GM21737 (cell line): Measurements from ENCODE around the gene DRAM1.

Experiments
- ATAC-seq: cut with Tn5 transposase; IDR thresholded peaks from one replicate; pipeline ENCODE4 v1.9.1; 2021; ENCODE audit warnings: mild to moderate bottlenecking, moderate library complexity; ENCODE audit not compliant: unreplicated experiment

Gene DRAM1

DNA sequence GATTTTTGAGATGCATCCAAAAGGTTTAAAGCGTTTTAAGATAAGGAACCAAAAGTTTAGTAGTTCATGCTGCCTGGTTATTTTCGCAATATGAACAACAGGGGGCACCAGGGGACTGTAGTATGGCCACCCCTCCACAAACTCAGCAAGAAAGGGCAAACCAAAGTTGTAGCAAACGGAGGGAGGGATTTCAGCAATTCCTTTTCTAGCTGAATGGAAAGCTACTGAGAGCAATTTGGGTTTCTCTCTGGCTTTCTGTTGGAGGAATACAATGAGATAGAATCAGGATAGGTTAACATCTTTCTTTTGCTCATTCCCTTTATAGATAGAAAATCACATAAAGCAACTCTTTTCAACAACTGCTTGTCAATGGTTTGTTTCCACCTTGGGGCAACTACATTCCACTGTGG is 62.5 kb downstream of the DRAM1 start:
- peak; percentile 38 for ATAC-seq

DNA sequence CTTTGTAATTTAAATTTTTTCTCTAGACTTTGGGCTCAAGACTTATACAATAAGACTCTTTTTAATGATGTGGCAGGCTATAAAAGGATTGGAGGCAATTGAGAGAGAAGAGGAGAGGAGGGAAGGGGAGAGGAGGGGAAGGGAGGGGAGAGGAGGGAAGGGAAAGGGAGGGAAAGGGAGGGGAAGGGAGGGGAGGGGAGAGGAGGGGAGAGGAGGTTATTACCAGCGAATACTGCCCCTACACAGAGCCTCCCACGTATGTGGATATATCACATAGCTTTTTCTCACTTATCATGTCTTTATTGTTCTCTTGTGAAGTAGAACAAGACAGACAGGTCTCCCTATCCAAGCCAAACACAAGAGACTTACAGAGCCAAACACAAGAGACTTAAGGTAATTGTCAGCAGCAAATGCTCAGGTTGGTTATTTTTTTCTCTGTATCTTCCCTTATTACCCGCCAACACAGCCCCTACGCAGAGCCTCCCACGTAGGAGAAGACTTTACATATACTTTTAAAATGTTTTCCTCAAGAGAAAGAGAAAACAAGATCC is 63.1 kb downstream of the DRAM1 start:
- ATAC-seq, result no peak

DNA sequence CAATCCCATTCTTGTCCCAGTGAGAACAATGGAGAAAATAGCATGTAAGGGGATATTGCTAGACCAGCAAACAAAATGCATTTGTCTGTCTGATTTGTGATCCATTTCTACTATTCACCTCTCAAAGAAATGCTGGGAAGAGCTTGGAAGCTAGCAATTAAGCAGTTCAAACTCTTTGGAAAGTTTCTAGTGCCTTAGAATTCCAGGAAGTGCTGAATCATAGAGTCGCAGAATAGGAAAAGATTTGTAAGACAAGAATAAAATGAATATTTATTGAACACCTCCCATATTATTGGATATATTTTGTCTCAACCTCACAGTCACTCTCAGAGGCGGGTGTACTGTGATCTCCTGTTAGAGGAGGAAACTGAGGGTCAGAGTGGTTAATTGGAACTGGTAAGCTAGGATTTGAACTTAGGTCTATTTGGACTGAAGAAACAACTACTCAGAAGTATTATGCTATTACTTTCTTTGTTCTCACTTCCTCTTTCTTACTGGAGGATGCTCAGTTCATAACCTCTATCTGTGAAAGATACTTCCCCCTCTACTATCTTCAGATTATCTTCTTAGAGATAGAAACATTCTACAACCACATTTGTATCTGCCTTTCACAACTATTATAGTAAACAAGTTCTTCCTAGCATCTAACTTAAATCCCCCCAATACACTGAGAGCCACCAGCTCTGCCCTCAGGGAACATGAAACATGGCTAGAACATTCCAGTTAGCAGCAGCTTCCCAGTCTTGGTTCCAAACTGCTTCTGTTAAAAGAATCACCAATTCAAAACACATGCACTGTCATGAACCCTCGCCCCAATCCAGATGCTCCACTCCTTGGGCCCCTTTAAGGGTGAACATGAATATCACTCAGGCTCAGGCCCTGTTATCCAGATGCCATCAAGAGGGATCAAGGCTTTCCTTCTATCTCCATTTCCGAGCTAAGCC is 64.2 kb downstream of the DRAM1 start:
- peak; percentile 64 for ATAC-seq

DNA sequence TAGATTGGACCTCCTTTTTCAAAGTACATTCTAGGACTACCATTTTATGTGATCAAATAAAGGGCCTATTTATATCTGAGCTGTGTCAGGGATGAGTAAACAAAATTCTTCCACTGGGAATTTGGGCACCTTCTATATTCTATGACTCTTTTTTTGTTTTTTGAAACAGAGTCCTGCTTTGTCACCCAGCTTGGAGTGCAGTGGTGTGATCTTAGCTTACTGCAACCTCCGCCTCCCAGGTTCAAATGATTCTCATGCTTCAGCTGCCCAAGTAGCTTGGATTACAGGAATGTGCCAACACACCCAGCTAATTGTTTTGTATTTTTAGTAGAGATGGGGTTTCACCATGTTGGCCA is 64.8 kb downstream of the DRAM1 start:
- ATAC-seq, result no peak

DNA sequence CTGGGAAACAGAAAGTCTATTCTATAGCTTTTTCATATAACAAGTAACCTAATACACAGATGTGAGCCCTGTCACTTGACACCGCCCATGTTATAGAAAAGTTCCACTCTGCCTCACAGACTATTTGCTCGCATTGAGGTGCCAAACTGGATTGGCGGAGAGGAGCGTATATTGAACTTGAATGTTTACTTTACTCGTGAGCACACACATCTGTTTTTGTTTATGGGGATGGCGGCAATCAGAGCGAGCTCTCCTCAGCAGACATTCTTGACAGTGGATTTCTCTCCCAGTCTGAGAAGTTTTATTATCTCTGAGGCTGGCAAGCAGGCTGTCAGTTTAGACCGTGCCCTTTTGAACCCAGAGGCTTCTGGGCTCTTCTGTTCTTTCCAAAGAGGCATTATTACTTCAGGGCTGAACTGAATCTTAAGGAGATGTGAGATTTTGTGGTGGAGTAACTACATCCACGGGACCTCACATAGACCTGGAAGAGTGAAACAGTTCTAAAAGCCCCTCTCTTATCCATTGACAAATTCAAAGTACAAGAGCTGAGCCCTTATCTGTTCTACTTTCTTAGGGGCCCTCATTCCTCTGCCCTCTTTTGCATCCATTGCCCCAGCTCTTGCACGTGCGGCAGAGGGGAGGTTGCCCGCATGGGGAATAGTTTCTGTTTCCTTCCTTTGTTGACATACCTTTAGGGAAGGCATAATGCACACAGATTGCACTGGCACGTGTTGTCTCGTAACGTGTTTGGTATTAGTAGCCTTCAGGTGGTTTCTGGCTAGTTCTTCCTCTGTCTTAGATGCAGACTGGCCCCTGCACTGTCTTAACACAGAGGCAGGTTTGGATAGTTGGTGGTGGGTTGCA is 68.2 kb downstream of the DRAM1 start:
- no peak for ATAC-seq

DNA sequence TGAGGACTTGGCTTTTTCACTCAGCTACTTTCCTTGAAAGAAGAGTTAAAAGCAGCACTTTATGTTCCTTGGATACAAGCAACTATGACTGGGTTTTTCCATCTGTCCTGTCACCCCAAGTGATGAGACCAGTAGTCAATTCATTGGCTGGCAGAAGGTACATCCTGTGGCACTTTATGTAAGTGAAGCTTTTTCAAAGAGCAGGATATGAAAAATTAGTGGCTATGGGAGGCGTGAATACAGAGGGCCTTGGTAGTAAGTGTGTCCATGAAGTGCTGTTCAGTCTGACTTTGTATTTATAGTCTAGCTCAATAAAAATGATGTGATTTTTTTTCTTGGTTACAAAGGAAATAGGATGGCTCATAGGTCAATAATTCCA is 68.8 kb downstream of the DRAM1 start:
- no peak for ATAC-seq

DNA sequence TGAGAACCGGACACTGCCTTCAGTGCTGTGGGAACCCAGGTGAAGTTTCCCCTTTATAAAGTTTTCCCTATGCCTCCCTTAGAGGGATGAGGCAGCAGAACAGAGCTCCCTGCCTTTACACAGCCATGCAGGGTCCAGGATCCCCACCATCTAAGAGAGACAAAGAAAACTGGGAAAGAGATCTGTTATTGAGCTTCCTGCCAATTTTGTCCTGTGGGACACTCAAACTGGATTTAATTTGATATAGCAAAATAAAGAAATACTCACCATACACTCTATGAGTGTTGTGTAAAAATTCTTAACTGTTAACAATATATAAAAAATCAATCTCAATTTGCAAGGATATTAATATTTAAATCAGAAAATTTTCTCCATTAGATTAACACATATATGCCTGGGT is 69.9 kb downstream of the DRAM1 start:
- no peak for ATAC-seq

DNA sequence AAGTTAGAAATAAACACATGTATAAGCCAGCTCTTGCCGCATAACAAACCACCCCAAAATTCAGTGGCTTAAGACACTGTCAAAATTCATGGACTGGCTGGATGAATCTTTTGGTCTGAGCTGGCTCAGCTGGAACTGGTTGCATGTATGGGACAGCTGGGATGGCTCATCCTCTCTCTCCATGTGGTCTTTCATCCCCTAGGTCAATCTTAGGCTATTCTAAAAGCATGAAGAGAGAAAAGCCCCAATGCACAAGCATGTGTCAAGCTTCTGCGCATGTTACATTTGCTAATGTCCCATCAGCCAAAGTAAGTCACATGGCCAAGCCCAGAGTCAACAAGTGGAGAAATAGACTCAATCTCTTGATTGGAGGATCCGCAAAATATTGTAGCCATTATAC is 71.0 kb downstream of the DRAM1 start:
- no peak for ATAC-seq

DNA sequence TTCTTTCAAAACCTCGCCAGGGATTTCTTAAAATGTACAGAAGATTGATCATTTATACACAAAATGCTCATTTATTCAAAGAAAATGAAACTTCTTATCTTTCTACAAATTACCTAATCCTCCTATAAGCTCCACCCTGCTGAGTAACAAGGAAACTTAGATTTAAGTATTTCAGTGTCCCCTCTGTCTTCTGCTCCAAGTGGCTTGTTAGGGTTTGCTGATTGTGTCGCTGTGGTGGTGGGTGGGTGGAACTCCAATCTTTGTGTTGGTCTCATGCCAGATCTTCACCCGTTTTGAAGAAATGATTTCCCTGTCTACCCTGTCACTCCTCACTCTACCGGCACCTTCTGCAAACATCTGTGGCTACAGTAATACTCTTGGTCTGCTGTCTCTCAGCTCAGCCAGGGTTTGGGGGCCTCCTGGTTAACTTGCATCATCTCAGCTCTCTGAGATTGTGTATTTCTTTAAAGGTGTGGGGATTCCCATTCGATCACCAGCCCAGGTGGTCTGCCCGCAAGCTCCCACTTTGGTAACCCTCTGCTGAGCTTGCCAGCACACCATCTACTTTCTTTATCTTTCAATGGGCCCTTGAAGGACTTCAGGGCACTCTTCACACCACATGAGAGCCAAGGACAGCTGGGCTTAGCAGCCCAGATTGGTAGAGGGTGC is 73.8 kb downstream of the DRAM1 start:
- ATAC-seq, result no peak

DNA sequence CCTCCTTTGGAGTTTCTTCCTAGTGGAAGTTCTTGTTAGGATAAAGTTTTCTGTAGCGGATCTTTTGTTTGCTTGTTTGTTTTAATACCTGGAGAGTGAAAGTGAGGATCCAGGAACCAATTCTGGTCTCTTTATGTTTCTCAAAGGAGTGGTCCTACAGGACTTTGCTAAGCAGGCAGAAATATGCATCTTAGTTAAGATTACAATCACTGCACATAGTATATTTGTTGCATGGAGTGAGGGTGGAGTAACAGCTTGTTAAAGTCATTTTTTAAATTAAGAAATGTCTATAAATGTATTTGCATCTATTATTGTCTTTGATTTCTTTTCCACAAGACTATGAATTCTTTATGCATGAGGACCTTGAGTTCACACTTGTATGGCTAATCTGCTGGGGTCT is 76.7 kb downstream of the DRAM1 start:
- no peak for ATAC-seq

DNA sequence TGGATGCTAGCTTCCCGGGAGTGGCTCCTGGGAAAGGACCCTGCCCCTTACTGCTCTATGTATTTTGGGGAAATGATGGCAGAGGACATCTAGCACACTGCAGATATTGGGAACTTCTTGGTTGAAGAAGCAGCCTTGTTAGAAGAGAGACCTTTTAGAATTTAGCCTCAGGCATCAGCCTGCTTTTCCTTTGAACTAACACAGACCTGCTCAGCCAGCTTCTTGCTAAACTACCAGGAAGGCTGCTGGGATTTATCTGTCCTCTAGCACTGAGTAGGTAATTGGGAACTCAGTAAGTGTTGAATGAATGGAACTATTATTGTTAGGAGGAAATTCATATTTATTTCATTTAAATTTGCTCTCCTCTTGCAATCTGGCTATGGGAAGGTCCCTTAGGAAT is 77.3 kb downstream of the DRAM1 start:
- no peak for ATAC-seq

DNA sequence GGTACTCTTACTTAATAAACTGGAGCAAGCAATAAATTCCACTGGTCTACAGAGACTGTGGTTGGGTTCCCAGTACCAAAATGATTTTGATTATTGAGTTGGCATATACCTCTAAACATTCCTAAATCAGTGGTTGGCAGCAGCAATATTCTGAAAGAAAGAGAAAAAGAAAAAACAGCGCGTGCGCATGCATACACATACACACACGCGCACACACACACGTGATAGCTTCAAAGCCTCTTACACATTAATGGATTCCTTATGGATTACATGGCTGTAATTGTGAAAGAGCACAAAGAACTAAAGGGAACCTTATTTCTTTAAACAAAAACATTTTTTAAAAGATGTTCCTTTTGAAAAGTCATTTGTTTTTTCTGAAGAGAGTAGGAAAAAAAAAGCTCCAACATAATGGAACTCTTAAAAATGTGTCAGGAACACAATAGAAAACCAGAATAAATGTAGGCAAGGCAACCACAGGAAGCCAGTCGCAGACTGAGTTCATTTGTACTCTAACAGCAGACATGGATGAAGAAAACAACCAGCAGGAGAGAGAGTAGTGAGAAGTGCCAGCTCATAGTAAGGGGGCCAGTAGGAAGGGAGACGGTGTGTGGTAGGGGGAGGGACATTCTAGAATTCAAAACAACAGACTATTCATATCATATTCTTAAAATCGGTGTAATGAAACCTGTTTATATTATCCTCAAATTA is 80.0 kb downstream of the DRAM1 start:
- no peak for ATAC-seq

DNA sequence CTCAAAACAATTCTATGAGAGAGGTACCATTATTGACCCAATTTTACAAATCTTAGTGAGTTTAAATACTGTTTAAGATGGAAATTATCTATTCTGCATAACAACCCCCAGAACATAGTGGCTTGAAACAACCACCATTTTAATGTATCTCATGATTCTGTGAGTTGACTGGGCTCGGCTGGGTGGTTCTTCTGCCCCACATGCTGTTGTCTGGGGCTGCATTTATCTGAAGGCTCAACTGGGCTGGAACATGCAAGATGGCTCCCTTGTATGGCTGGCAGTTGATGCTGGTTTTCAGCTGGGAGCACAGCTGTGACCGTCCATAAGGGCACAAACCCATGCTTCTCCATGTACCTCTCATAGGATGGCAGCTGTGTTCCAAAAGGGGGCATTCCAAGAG is 82.2 kb downstream of the DRAM1 start:
- ATAC-seq, result no peak

DNA sequence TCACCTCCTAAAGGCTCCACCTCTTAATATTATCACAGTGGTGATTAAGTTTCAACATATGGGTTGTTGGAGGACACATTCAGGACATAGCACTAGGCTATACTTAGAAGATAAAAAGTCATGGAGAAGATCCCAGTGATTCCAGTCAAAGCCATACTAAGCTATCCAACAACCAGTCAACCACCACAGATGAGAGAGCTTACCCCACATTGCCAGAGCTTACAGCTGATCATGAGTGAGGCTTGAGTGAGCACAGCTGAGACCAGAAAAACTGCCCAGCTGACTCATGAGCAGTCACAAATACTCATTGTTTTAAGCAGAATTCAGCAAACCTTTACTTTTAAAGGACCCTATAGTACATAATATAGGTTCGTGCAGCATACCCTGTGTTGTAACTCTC is 85.1 kb downstream of the DRAM1 start:
- no peak for ATAC-seq

DNA sequence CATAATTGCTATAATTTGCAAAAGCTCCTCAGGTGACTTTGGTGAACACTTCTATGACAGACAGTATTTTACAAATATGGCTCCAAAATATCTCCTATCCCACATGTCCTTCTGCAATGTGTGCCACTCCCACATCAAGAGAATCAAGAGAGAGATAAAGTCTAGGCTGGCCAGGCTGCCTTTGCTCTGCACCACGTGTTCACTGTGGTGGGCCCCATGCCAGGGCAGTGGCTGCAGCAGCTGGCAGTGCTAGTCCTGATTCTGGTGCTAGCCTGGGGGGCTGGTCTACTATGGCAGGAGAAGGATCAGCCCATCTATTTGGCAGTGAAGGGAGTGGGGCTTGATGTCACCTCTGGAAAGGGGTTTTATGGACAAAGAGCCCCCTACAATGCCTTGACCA is 86.3 kb downstream of the DRAM1 start:
- ATAC-seq, result no peak

DNA sequence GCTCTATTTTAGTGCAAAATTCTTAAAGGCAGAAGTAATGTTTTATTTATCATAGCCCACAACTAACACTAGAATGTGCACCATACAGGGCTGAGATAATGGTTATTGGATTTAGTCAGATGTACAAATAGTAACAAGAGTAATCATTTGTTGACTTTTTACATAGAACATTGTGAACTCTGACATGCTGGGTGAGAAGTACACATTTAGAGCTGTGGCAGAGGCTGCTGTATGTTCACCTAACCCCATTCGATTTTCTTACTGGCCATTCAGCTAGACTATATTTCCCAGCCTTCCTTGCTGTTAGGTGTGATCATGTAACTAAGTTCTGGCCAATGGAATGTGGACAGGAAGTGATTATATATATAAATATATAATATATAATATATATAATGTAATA is 89.1 kb downstream of the DRAM1 start:
- no peak for ATAC-seq

DNA sequence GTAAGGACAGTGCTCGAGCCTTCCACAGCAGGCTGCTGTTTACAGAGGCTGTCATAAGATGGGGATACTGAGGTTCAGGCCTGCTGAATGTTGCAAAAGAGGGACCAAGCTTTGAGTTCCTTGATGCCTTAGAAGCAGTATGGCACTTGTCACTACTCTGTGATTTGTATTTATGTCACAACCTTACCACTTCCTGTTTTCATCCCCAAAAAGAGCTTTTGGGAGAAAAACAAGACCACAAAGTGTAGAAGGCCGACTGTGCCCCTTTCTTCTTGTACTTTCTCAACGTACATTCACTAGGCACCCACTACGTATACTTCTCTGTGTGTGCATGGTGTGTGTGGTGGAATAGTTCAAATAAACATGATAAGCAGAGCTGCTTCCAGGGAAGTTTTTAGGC is 90.1 kb downstream of the DRAM1 start:
- no peak for ATAC-seq

DNA sequence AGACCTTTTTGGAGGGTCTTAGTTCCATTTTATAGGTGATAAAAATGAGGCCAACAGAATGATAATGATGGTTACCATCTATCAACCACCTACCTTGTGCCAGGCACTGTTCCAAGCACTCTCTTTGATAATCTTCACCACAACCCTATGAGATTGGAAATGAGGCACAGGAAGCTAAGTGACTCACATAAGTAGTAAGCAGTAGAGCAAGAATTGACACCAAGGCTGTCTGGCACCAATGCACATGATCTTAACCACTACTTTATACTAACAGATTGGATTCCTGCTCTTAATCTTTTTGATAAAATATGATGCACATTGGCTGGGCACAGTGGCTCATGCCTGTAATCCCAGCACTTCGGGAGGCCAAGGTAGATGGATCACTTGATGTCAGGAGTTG is 91.4 kb downstream of the DRAM1 start:
- no peak for ATAC-seq
